Activated CD8-positive, alpha-beta memory T cell treated with anti-CD3 and anti-CD28 coated beads, Interleukin-2, amount 50 U/mL, for 24 hours (primary cell): ENCODE results near the gene MRPL24.

ENCODE experiments used
- DNase-seq: peaks from one replicate; pipeline ENCODE4 v3.0.0-alpha.2; 2020; ENCODE audit errors: extremely low read depth

Gene MRPL24

DNA sequence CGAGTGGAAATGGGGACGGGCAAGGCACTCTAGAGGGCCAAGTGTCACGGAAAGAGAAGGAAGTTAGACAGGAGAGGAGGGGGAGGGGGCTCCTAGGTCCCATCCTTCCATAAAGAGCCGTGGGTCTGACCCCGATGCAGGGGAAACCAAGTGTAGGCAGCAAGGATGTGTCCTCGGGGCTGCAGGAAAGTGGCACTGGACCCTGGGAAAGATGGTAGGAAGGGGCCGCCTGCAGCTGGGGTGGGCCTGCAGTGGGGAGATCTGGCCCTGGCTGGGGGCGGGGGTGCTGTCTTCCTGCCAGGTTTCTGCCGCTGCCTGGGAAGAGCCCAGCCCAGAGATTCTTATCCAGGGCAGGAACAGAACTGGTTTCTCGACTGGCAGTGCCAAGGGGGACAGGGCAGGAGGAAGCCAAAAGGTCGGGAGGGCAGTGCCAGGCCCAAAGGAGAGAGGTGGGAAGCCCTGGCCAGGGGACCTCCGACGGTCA lies 48.4 kb downstream of the MRPL24 start:
- DNase-seq, result no peak

GRCh38 chr1:156691665-156692440 lies 49.0 kb downstream of the MRPL24 start:
- DNase-seq, result no peak

- no peak for DNase-seq
These were observed 49.7 kb downstream of the MRPL24 start for GRCh38 chr1:156691191-156691590.

DNA sequence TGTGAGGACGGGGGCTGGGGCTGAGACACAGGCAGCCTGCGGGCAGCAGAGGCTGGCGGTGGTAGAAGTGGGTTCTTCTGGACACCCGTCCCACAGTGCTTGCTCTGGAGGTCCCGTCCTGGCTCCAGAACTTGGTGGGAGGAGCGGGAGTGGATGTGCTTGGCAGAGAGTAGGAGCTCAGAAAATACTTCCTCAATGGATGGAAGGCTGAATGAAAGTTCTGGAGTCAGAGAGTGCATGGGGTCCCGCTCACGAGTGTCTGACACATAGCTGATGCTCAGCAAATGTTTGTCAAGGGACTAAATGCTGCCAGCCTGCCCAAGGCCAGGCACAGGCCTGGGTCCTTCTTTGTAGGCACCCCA lies 50.2 kb downstream of the MRPL24 start:
- DNase-seq, result no peak

DNA sequence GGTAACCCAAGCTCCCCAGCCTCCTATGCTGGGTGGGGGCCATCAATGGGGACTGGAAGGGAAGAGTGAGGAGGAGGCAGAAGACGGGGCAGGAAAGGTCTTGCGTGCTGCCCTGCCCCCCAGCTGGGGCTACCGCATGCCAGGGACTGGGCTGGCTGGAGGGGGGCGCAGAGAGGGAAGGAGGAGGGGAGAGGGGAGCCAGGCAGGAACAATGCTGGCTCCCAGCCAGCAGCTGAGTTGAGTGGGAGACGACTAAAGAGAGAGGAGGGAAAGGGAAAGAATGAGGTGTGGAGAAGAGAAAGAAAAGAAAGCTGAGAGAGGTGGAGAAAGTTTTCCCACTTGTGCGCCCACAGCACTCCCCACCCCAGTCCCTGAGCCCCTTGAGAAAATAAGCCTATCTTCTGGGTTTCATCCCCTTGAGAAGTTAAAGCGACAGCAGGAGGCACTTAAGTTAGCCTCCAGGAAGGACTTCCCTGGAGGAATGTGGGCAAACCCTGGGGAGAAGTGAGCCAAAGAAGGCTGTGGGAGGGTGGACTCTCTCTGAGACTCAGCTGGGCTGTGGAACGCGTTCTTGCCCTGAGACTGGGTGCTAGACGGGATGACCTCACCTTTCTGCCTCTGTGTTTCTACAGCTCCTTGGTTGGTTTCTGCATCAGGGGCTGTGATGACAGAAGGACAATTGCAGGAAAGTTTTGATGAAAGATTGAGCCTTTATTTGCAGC lies 50.8 kb downstream of the MRPL24 start:
- DNase-seq, result no peak

- DNase-seq, result peak; percentile 17
These were observed 51.6 kb downstream of the MRPL24 start for GRCh38 chr1:156689035-156689952.
